Neural progenitor cell (in vitro differentiated cells): Measurements from ENCODE around the gene INTS11. TPM values are rescaled to one million over a fixed set of nuclear protein-coding genes. Genes with fewer than 3 reads are reported as not detected.

ENCODE experiments used
- DNase-seq: peaks from one replicate; pipeline ENCODE4 v3.0.0-alpha.2; 2016; ENCODE audit warnings: low spot score
- H2AFZ ChIP-seq: fragments of 200-600 bp; sonication (generic); replicated peaks from 2 replicates; pipeline ENCODE4 v1.6.1; 2016; ENCODE audit warnings: antibody characterized with exemption
- H3F3A ChIP-seq: fragments of 200-600 bp; sonication (generic); 2 replicates; pipeline ENCODE4 v1.6.1; 2016; ENCODE audit warnings: antibody characterized with exemption, low read depth
- H3K27ac ChIP-seq: fragments of 200-600 bp; sonication (generic); 2 replicates; pipeline ENCODE4 v1.5.1; 2016; ENCODE audit warnings: mild to moderate bottlenecking
- H3K27me3 ChIP-seq: fragments of 200-600 bp; sonication (generic); 2 replicates; pipeline ENCODE4 v1.6.1; 2016; ENCODE audit warnings: mild to moderate bottlenecking, moderate library complexity
- H3K36me3 ChIP-seq: fragments of 200-600 bp; sonication (generic); 2 replicates; pipeline ENCODE4 v1.5.1; 2016
- H3K4me1 ChIP-seq: fragments of 200-600 bp; sonication (generic); 2 replicates; pipeline ENCODE4 v1.6.1; 2016; ENCODE audit warnings: mixed run types
- H3K4me2 ChIP-seq: fragments of 200-600 bp; sonication (generic); 2 replicates; pipeline ENCODE4 v1.6.1; 2016
- H3K4me3 ChIP-seq: fragments of 200-600 bp; sonication (generic); 2 replicates; pipeline ENCODE4 v1.5.1; 2016
- H3K79me2 ChIP-seq: fragments of 200-600 bp; sonication (generic); 2 replicates; pipeline ENCODE4 v1.6.1; 2016; ENCODE audit warnings: low read depth
- H3K9ac ChIP-seq: fragments of 200-600 bp; sonication (generic); 2 replicates; pipeline ENCODE4 v1.6.1; 2016
- H3K9me3 ChIP-seq: fragments of 200-600 bp; sonication (generic); 2 replicates; pipeline ENCODE4 v1.5.1; 2016; ENCODE audit warnings: low read depth
- H4K20me1 ChIP-seq: fragments of 200-600 bp; sonication (generic); 2 replicates; pipeline ENCODE4 v1.6.1; 2016; ENCODE audit warnings: low read depth
- H3K27ac Mint-ChIP-seq: 3 replicates; pipeline ENCODE4 v1.8.0; 2021; ENCODE audit warnings: mixed read lengths
- H3K27me3 Mint-ChIP-seq: 2 replicates; pipeline ENCODE4 v1.8.0; 2022; ENCODE audit warnings: low read depth, mild to moderate bottlenecking, inconsistent platforms, moderate library complexity, mixed read lengths; ENCODE audit not compliant: insufficient read depth
- H3K36me3 Mint-ChIP-seq: 3 replicates; pipeline ENCODE4 v1.8.0; 2021; ENCODE audit warnings: mixed read lengths
- H3K4me1 Mint-ChIP-seq: 3 replicates; pipeline ENCODE4 v1.8.0; 2021; ENCODE audit warnings: mixed read lengths
- H3K4me3 Mint-ChIP-seq: 3 replicates; pipeline ENCODE4 v1.8.0; 2021; ENCODE audit warnings: mild to moderate bottlenecking, moderate library complexity, mixed read lengths
- H3K9me3 Mint-ChIP-seq: 3 replicates; pipeline ENCODE4 v1.8.0; 2020; ENCODE audit warnings: mixed read lengths
- EZH2 ChIP-seq: fragments of 200-600 bp; sonication (generic); IDR thresholded peaks from 2 replicates; pipeline ENCODE4 v1.6.1; 2017; ENCODE audit warnings: antibody characterized with exemption, mild to moderate bottlenecking, moderate library complexity
- EZH2phosphoT487 ChIP-seq: fragments of 200-600 bp; sonication (generic); IDR thresholded peaks from 2 replicates; pipeline ENCODE4 v1.6.1; 2017; ENCODE audit warnings: antibody characterized with exemption
- total RNA-seq: library from RNA; depleted of rRNA; stranded (reverse); fragments of >200 nt; gene quantifications from 2 replicates; pipeline ENCODE4 v1.2.3, GENCODE V29; 2015; ENCODE audit warnings: low replicate concordance
- TF ChIP-seq, protein P1 (sequence below): fragments of 200-600 bp; sonication (generic); IDR thresholded peaks from 2 replicates; pipeline ENCODE4 v1.5.1; 2017; ENCODE audit warnings: antibody characterized with exemption, mild to moderate bottlenecking

INTS11 gene
- total RNA-seq, 1 donor from 2014 or later = 62.4 TPM

DNA sequence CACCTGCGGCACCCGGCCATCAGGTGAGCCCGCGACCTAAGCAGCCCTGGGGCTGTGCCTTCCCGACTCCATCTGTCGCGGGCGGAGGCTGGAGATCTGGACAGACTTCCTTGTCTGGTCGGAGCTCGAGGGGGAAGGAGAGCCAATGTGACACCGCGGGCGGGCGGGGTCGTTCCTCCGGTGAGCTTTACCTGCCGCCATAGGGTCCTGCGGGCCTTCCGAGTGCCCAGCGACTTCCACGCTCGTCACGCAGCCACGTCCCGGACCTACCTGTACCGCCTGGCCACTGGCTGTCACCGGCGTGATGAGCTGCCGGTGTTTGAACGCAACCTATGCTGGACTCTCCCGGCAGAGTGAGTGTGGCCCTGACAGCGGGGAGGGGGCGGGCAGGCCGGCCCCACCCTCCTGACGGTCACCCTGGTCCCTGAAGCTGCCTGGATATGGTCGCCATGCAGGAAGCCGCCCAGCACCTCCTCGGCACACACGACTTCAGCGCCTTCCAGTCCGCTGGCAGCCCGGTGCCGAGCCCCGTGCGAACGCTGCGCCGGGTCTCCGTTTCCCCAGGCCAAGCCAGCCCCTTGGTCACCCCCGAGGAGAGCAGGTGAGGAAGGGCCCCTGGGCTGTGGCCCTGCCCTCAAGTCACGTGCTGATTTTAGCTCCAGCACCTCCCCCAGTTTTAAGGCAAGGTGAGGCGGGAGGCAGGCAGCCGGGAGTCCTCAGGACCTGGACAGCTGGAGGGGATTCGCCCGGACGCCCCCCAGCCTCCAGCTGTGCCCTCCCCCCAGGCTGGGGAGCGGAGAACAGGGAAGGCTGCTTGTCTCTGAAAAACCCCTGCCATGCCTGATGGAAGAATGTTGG lies 15.0 kb downstream of the INTS11 start:
- H3F3A ChIP-seq = peaks cover 22% of the 10 kb centered on the region
- peaks cover 45% of the 10 kb centered on the region for H4K20me1 ChIP-seq
- Mint-ChIP-seq H3K27me3 (peaks cover 4% of the 10 kb centered on the region), H3K27ac (no peak overlapping the region), H3K4me1 (peaks cover 17% of the 10 kb centered on the region), H3K9me3 (no peaks in the 10 kb centered on the region), H3K4me3 (peak overlapping the region; percentile 80), H3K36me3 (peaks cover 2% of the 10 kb centered on the region)
- no peaks in the 10 kb centered on the region for H3K36me3 ChIP-seq
- H3K9me3 ChIP-seq = no peaks in the 10 kb centered on the region
- DNase-seq = peak; percentile 42
- H3K27ac ChIP-seq = no peak overlapping the region
- TF ChIP-seq, protein P1, sequence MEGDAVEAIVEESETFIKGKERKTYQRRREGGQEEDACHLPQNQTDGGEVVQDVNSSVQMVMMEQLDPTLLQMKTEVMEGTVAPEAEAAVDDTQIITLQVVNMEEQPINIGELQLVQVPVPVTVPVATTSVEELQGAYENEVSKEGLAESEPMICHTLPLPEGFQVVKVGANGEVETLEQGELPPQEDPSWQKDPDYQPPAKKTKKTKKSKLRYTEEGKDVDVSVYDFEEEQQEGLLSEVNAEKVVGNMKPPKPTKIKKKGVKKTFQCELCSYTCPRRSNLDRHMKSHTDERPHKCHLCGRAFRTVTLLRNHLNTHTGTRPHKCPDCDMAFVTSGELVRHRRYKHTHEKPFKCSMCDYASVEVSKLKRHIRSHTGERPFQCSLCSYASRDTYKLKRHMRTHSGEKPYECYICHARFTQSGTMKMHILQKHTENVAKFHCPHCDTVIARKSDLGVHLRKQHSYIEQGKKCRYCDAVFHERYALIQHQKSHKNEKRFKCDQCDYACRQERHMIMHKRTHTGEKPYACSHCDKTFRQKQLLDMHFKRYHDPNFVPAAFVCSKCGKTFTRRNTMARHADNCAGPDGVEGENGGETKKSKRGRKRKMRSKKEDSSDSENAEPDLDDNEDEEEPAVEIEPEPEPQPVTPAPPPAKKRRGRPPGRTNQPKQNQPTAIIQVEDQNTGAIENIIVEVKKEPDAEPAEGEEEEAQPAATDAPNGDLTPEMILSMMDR = no peak
- no peak for TF ChIP-seq EZH2
- TF ChIP-seq EZH2phosphoT487 = no peak
- no peak overlapping the region for H3K9ac ChIP-seq
- H3K4me3 ChIP-seq = peak overlapping the region; percentile 71
- no peak overlapping the region for H2AFZ ChIP-seq
- H3K79me2 ChIP-seq = peaks cover 5% of the 10 kb centered on the region
- peak overlapping the region; percentile 94 for H3K4me2 ChIP-seq
- H3K27me3 ChIP-seq = peaks cover 10% of the 10 kb centered on the region
- peaks cover 35% of the 10 kb centered on the region for H3K4me1 ChIP-seq

- peak; percentile 41 for DNase-seq
- Histone ChIP-seq H3K4me2 (peak overlapping the region; percentile 94), H3K27me3 (peaks cover 10% of the 10 kb centered on the region), H3K27ac (no peak overlapping the region), H3K36me3 (no peaks in the 10 kb centered on the region), H3K4me1 (peaks cover 37% of the 10 kb centered on the region), H3K4me3 (peak overlapping the region; percentile 71), H3K79me2 (peaks cover 5% of the 10 kb centered on the region), H3K9me3 (no peaks in the 10 kb centered on the region), H2AFZ (no peak overlapping the region), H3F3A (peaks cover 24% of the 10 kb centered on the region), H3K9ac (peak overlapping the region; percentile 44), H4K20me1 (peaks cover 49% of the 10 kb centered on the region)
- H3K27ac Mint-ChIP-seq = no peak overlapping the region
- H3K36me3 Mint-ChIP-seq = peaks cover 2% of the 10 kb centered on the region
- peak overlapping the region; percentile 84 for H3K4me3 Mint-ChIP-seq
- H3K9me3 Mint-ChIP-seq = no peaks in the 10 kb centered on the region
- H3K4me1 Mint-ChIP-seq = peaks cover 18% of the 10 kb centered on the region
- peaks cover 4% of the 10 kb centered on the region for H3K27me3 Mint-ChIP-seq
- TF ChIP-seq, protein P1 = no peak
- no peak for TF ChIP-seq EZH2phosphoT487
- peak; percentile 47 for TF ChIP-seq EZH2
Observed at GRCh38 chr1:1308756-1309250, 15.7 kb downstream of the INTS11 start.

DNA sequence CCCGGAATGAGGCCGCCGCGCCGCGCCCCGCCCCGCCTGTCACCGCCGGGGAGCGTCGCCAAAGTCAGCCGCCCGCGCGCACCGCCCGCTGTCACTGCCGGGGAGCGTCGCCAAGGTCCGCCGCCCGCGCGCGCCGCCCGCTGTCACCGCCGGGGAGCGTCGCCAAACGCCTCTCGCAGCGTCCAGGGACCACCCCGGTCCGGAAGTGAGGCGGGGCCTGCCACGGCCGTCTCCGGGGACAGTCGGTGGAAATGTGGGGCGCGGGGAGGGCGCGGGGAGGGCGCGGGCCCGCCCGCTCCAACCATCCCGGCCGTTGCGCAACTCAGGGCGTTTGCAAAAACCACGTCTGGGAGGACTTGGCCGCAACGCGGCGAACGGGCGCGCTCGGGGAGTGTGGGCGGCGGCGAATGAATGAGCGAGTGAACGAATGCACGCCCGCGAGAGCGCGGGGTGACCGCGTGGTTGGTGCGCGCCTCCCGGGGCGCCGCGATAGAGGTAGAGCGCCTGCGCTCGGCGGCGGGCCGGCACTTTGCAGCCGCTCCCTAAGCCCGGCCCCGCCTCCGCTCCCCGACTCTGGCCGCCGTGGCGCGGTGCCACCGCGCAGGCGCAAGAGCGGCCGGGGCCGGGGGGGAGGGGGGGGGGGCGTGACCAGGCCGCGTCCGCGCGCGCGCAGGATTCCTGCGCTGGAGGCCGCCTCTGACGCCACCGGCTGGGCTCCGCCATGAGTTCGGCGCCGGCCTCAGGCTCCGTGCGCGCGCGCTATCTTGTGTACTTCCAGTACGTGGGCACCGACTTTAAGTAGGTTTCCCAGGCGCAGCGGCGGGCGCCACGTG lies 16.3 kb downstream of the INTS11 start, which contains the start of the genes ACAP3 and PUSL1:
Gene ACAP3 (minus strand): TSS at position 8 of the 833 bp plus-strand sequence. CDS start 115 bp downstream, outside the sequence.
Gene PUSL1 (plus strand): TSS at position 675 of the 833 bp plus-strand sequence. CDS start 47 bp downstream, at position 722.
- peaks cover 24% of the 10 kb centered on the region for H3F3A ChIP-seq
- peak within 1 kb of the TSS; percentile 44 for H3K9ac ChIP-seq
- Mint-ChIP-seq H3K4me3 (peak within 1 kb of the TSS; percentile 94), H3K27ac (no peak within 1 kb of the TSS), H3K36me3 (no peaks in the 10 kb centered on the region), H3K4me1 (peaks cover 18% of the 10 kb centered on the region), H3K9me3 (no peaks in the 10 kb centered on the region), H3K27me3 (peaks cover 4% of the 10 kb centered on the region)
- DNase-seq = peak; percentile 96
- H3K4me3 ChIP-seq = peak within 1 kb of the TSS; percentile 71
- H3K79me2 ChIP-seq = peaks cover 5% of the 10 kb centered on the region
- peak within 1 kb of the TSS; percentile 100 for H3K4me2 ChIP-seq
- H4K20me1 ChIP-seq = peaks cover 51% of the 10 kb centered on the region
- peak within 1 kb of the TSS; percentile 64 for H2AFZ ChIP-seq
- no peaks in the 10 kb centered on the region for H3K9me3 ChIP-seq
- no peak for TF ChIP-seq EZH2phosphoT487
- TF ChIP-seq, protein P1 = no peak
- no peak for TF ChIP-seq EZH2
- peaks cover 10% of the 10 kb centered on the region for H3K27me3 ChIP-seq
- H3K36me3 ChIP-seq = no peaks in the 10 kb centered on the region
- H3K27ac ChIP-seq = no peak within 1 kb of the TSS
- H3K4me1 ChIP-seq = peaks cover 37% of the 10 kb centered on the region
